A673 (cell line): Measurements from ENCODE around the gene SLC9A8. TPM values are rescaled to one million over a fixed set of nuclear protein-coding genes. Genes with fewer than 3 reads are reported as not detected.

Experiments used
- BruUV-seq: library from RNA; stranded (reverse); fragments of 400-500 nt; replicated peaks from 2 replicates; lab custom pipeline; 2021; lab: Mats Ljungman, UMichigan
- CTCF ChIA-PET: fragments of 300-600 bp; sonication (Branson Sonifier 250); formaldehyde crosslinking; loops from one replicate; lab custom pipeline; 2022; ENCODE audit warnings: antibody characterized with exemption; lab: Charles Lee
- POLR2A ChIA-PET: fragments of 300-600 bp; sonication (Branson Sonifier 250); formaldehyde crosslinking; loops from one replicate; lab custom pipeline; 2022; ENCODE audit warnings: antibody characterized with exemption; ENCODE audit not compliant: low non-redundant PET; lab: Charles Lee
- DNase-seq: peaks from one replicate; pipeline ENCODE4 v3.0.0-alpha.2; 2015; ENCODE audit warnings: low spot score
- H3K27ac ChIP-seq: fragments of 200-600 bp; sonication (generic); 2 replicates; pipeline ENCODE4 v1.5.1; 2016; ENCODE audit warnings: mixed run types, low read depth, mild to moderate bottlenecking, mixed read lengths, antibody characterized with exemption, low read length; ENCODE audit not compliant: poor library complexity, severe bottlenecking
- H3K27me3 ChIP-seq: fragments of 200-600 bp; sonication (generic); replicated peaks from 2 replicates; pipeline ENCODE4 v1.6.1; 2017; ENCODE audit warnings: mixed run types, low read depth, mild to moderate bottlenecking, mixed read lengths, antibody characterized with exemption, low read length; ENCODE audit not compliant: insufficient read depth, poor library complexity
- H3K36me3 ChIP-seq: fragments of 200-600 bp; sonication (generic); 2 replicates; pipeline ENCODE4 v1.6.1; 2016; ENCODE audit warnings: mixed run types, mild to moderate bottlenecking, mixed read lengths, antibody characterized with exemption, low read length; ENCODE audit not compliant: insufficient read depth, poor library complexity, severe bottlenecking
- H3K4me1 ChIP-seq: fragments of 200-600 bp; sonication (generic); 2 replicates; pipeline ENCODE4 v1.6.1; 2017; ENCODE audit warnings: mixed run types, mild to moderate bottlenecking, mixed read lengths, antibody characterized with exemption, low read length; ENCODE audit not compliant: insufficient read depth, poor library complexity, severe bottlenecking
- H3K4me3 ChIP-seq: fragments of 200-600 bp; sonication (generic); 2 replicates; pipeline ENCODE4 v1.5.1; 2016; ENCODE audit warnings: low read depth, mixed run types, mild to moderate bottlenecking, mixed read lengths, low read length; ENCODE audit not compliant: poor library complexity, severe bottlenecking
- H3K9me3 ChIP-seq: fragments of 200-600 bp; sonication (generic); 2 replicates; pipeline ENCODE4 v1.6.1; 2016; ENCODE audit warnings: mixed run types, low read depth, mild to moderate bottlenecking, mixed read lengths, antibody characterized with exemption, low read length; ENCODE audit not compliant: poor library complexity, severe bottlenecking
- EZH2 ChIP-seq: fragments of 200-600 bp; sonication (generic); IDR thresholded peaks from 2 replicates; pipeline ENCODE4 v1.6.1; 2017; ENCODE audit warnings: borderline replicate concordance, low read depth, mild to moderate bottlenecking, mixed read lengths, antibody characterized with exemption, low read length; ENCODE audit not compliant: poor library complexity, severe bottlenecking
- intact Hi-C: fragments of 100-400 bp; cut with micrococcal nuclease; formaldehyde crosslinking; loops from one replicate; pipeline ENCODE4 v1.10.0; 2022; ENCODE audit not compliant: unreplicated experiment
- total RNA-seq: library from RNA; stranded (reverse); gene quantifications from 2 replicates; pipeline ENCODE4 v1.2.3, GENCODE V29; 2021
- TF ChIP-seq, protein P1 (sequence below): fragments of 300-800, 200-600 bp; sonication (generic); conservative IDR thresholded peaks from 2 replicates; pipeline ENCODE4 v1.5.1; 2017; ENCODE audit warnings: low read depth, mild to moderate bottlenecking, antibody characterized with exemption, low read length, moderate library complexity, mixed read lengths

The SLC9A8 gene
- total RNA-seq, 1 experiment from 2014 or later: 9.8 TPM

DNA sequence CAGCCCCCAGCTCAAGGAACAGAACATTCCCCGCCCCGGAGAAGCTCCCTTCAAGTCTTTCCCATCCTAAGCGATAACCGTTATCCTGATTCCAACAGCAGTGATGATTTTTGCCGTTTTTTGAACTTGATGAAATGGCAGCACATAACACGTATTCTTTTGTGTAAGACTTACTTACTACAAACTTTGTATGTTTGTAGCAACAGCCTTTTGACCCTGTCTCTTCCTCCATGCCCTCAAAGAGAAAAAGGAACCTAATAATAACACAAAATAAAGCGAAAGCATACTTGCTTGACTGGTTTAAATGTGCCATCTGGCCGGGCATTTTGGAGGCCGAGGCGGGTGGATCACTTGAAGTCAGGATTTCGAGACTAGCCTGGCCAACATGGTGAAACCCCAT is 26.4 kb upstream of the SLC9A8 start:
- TF ChIP-seq, protein P1, sequence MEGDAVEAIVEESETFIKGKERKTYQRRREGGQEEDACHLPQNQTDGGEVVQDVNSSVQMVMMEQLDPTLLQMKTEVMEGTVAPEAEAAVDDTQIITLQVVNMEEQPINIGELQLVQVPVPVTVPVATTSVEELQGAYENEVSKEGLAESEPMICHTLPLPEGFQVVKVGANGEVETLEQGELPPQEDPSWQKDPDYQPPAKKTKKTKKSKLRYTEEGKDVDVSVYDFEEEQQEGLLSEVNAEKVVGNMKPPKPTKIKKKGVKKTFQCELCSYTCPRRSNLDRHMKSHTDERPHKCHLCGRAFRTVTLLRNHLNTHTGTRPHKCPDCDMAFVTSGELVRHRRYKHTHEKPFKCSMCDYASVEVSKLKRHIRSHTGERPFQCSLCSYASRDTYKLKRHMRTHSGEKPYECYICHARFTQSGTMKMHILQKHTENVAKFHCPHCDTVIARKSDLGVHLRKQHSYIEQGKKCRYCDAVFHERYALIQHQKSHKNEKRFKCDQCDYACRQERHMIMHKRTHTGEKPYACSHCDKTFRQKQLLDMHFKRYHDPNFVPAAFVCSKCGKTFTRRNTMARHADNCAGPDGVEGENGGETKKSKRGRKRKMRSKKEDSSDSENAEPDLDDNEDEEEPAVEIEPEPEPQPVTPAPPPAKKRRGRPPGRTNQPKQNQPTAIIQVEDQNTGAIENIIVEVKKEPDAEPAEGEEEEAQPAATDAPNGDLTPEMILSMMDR: no peak
- no peak for TF ChIP-seq EZH2
- ChIA-PET CTCF (no interaction called here), POLR2A (no interaction called here)
- Histone ChIP-seq H3K4me1 (no peaks in the 10 kb centered on the region), H3K27me3 (no peaks in the 10 kb centered on the region), H3K4me3 (no peak overlapping the region), H3K36me3 (no peaks in the 10 kb centered on the region), H3K9me3 (no peaks in the 10 kb centered on the region), H3K27ac (no peak overlapping the region)
- no peak for DNase-seq
- BruUV-seq: no TSS peak
- intact Hi-C loops: no loop called here

DNA sequence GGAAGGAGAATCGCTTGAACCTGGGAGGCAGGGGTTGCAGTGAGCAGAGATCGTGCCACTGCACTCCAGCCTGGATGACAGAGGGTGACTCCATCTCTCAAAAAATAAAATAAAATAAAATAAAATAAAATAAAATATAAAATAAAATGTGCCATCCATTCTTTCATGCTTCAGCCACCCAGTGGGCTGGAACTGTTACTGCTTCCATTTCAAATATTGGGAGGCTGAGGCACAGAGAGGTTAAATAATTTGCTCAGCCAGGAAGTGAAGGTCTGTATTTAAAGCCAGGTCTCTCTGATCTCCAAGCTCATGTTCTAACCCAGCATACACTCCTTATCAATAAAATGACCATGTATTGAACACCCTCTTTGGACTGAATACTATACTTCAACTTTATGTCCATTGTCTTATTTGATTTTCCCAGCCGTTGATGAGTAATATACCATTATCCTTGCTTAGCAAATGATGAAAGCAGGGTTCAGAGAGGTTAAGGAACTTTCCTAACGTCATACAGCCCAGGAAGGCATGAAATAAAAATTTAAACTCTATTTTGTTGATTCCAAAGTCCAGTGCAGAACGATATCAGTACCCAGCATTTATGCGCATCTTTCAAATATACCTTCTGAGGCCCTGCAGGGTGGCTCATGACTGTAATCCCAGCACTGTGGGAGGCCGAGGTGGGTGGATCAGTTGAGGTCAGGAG is 25.8 kb upstream of the SLC9A8 start:
- no peak for TF ChIP-seq EZH2
- TF ChIP-seq, protein P1: no peak; the same call in 1 of the 2 replicates
- Histone ChIP-seq H3K4me1 (no peaks in the 10 kb centered on the region), H3K9me3 (no peaks in the 10 kb centered on the region), H3K36me3 (no peaks in the 10 kb centered on the region), H3K27ac (no peak overlapping the region), H3K4me3 (no peak overlapping the region), H3K27me3 (no peaks in the 10 kb centered on the region)
- ChIA-PET CTCF (no interaction called here), POLR2A (no interaction called here)
- DNase-seq: no peak
- no TSS peak for BruUV-seq
- intact Hi-C loops: no loop called here

DNA sequence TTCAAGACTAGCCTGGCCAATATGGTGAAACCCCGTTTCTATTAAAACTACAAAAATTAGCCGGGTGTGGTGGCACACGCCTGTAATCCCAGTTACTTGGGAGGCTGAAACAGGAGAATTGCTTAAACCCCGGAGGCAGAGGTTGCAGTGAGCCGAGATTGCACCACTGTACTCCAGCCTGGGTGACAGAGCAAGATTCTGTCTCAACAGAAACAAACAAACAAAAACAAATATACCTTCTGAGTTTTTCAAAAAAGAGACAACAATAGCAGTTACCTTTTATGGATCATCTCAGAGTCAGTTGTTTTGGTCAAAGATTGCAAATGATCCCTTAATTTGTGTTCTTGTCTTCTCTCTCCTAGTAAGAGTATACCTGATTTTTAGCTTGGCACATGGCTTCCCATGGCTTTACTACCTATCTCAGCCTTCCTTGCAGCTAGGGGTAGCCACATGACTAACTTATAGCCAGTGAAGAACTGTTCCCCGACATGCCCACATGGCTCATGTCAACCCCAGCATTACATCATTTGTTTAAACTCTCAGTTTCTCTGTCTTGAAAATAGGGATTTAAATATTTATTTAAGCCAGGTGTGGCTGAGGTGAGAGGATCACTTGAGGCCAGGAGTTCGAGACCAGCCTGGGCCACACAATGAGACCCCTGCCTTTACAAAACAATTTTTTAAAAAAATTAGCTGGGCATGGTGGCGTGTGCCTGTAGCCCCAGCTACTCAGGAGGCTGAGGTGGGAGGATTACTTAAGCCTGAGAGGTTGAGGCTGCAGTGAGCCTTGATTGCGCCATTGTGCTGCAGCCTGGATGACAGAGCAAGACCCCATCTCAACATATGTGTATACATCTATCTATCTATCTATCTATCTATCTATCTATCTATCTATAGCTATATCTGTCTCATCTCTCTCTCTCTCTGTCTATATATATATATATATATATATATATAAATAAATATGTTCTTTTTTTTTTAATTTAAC is 25.0 kb upstream of the SLC9A8 start:
- ChIA-PET CTCF (no interaction called here), POLR2A (interaction anchor here (0.6 kb wide), 1 partner anchor 238 kb away, joined by 3 read pairs; no protein-coding TSS in a partner anchor)
- intact Hi-C loops: no loop called here
- no peak for TF ChIP-seq EZH2
- TF ChIP-seq, protein P1: no peak
- Histone ChIP-seq H3K4me3 (no peak overlapping the region), H3K27me3 (no peaks in the 10 kb centered on the region), H3K27ac (no peak overlapping the region), H3K9me3 (no peaks in the 10 kb centered on the region), H3K36me3 (no peaks in the 10 kb centered on the region), H3K4me1 (no peaks in the 10 kb centered on the region)
- no TSS peak for BruUV-seq
- no peak for DNase-seq
